ENCODE measurements around the gene C10orf105. TPM values are rescaled to one million over a fixed set of nuclear protein-coding genes. Genes with fewer than 3 reads are reported as not detected.

C10orf105 gene
- total RNA-seq, 1 donor, result under 0.01 TPM

DNA sequence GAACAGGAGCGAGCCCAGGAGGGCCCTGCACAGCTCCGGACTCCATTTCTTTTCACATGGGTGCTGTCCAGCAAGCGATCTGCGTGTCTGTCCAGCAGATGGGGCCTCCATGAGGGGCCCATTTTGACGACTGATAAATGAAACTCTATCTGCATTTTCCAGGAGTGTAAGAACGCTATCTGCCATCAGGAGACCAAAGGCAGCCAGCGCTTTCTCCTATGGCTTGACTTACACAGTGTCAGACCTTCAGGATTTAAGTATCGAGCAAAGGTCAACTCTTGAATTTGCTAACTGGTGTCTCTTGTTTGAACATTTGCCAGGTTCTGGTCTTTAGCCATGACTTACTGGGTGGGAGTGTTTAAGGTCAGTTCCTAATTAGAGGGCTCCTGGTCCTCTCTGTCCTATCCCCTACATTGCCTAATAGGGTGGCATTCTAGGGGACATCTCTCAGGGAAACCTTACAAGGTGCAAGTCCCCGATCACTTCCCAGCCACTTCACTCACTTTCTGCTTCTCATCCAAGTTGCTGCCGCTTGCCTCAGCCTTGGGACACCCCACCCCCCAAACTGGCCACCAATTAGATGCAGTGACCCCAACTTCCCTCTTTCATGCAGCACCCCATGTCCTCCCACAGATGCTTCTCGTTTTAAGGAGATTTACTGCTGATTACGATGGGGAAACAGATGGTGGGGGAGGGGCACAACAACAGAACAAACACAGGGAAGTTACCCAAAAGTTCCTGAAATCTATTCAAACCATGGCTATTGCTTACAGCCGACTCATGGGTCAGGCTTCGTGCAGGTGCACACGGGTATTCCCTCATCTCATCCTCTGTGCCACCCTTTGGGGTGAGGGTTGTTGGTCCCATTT, 33.7 kb upstream of the C10orf105 start:
- no peak overlapping the region for H3K4me3 ChIP-seq (ENCODE audit: insufficient read depth, low read length)
- H2AFZ ChIP-seq (ENCODE audit: low read length), result no peak overlapping the region
- H3K27ac ChIP-seq (ENCODE audit: low read depth, low read length), result no peak overlapping the region
- peaks cover 6% of the 10 kb centered on the region for H4K20me1 ChIP-seq (ENCODE audit: insufficient read depth, low read length)
- DNase-seq (ENCODE audit: insufficient read length, low spot score, missing footprints), result peak; percentile 75
- TF ChIP-seq, protein P1, sequence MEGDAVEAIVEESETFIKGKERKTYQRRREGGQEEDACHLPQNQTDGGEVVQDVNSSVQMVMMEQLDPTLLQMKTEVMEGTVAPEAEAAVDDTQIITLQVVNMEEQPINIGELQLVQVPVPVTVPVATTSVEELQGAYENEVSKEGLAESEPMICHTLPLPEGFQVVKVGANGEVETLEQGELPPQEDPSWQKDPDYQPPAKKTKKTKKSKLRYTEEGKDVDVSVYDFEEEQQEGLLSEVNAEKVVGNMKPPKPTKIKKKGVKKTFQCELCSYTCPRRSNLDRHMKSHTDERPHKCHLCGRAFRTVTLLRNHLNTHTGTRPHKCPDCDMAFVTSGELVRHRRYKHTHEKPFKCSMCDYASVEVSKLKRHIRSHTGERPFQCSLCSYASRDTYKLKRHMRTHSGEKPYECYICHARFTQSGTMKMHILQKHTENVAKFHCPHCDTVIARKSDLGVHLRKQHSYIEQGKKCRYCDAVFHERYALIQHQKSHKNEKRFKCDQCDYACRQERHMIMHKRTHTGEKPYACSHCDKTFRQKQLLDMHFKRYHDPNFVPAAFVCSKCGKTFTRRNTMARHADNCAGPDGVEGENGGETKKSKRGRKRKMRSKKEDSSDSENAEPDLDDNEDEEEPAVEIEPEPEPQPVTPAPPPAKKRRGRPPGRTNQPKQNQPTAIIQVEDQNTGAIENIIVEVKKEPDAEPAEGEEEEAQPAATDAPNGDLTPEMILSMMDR (IDR thresholded peaks at IDR 0.05; ENCODE audit: extremely low read depth, low read depth, low read length), result no peak
- H3K36me3 ChIP-seq (ENCODE audit: insufficient read depth, low read length), result peaks cover 25% of the 10 kb centered on the region
- no peaks in the 10 kb centered on the region for H3K79me2 ChIP-seq (ENCODE audit: insufficient read depth, low read length)
- no peak overlapping the region for H3K4me2 ChIP-seq (ENCODE audit: insufficient read depth, low read length)
- H3K4me1 ChIP-seq (ENCODE audit: insufficient read depth, low read length), result no peaks in the 10 kb centered on the region
- H3K9me3 ChIP-seq (ENCODE audit: low read depth, low read length), result no peaks in the 10 kb centered on the region
- no peaks in the 10 kb centered on the region for H3K27me3 ChIP-seq (ENCODE audit: insufficient read depth, low read length)

DNA sequence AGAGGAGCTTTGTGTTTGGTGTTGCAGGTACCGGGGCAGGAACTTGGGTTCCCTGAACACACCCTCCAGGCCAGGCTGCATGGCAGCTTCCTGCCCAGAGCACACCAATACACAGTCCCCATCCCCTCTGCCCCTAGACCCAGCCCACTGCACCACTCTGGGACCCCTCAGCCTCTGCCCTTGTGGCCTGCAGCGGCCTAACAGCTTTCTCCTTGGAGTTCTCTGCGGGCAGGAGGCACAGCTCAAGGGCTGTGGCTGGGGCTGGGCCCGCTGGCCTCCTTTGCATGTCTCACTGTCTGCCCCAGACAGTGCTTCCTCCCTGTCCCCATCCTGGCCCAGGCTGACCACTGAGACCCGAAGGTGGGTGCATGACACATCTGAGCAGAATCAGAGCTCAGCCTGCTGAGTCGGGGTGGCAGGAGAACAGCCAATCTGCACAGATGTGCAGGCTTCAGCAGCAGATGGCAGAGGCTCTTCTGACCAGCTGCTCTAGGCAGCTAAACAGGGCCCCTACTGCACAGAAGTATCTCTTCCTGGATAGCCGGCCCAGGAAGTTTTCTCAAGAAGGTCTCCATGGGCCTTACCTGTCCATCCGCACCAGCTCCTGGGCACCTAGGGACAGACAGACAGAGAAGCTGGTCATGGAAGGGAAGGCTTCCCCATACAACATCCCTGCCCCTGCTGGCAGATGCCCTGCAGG, 33.0 kb upstream of the C10orf105 start:
- Histone ChIP-seq H3K27ac (ENCODE audit: low read depth, low read length) (no peak overlapping the region), H3K9me3 (ENCODE audit: low read depth, low read length) (no peaks in the 10 kb centered on the region), H3K4me1 (ENCODE audit: insufficient read depth, low read length) (no peaks in the 10 kb centered on the region), H3K4me3 (ENCODE audit: insufficient read depth, low read length) (no peak overlapping the region), H3K79me2 (ENCODE audit: insufficient read depth, low read length) (no peaks in the 10 kb centered on the region), H3K27me3 (ENCODE audit: insufficient read depth, low read length) (no peaks in the 10 kb centered on the region), H4K20me1 (ENCODE audit: insufficient read depth, low read length) (peaks cover 6% of the 10 kb centered on the region), H3K36me3 (ENCODE audit: insufficient read depth, low read length) (peaks cover 18% of the 10 kb centered on the region), H3K4me2 (ENCODE audit: insufficient read depth, low read length) (no peak overlapping the region), H2AFZ (ENCODE audit: low read length) (no peak overlapping the region)
- no peak for DNase-seq (ENCODE audit: insufficient read length, low spot score, missing footprints)
- TF ChIP-seq, protein P1 (IDR thresholded peaks at IDR 0.05; ENCODE audit: extremely low read depth, low read depth, low read length), result no peak

DNA sequence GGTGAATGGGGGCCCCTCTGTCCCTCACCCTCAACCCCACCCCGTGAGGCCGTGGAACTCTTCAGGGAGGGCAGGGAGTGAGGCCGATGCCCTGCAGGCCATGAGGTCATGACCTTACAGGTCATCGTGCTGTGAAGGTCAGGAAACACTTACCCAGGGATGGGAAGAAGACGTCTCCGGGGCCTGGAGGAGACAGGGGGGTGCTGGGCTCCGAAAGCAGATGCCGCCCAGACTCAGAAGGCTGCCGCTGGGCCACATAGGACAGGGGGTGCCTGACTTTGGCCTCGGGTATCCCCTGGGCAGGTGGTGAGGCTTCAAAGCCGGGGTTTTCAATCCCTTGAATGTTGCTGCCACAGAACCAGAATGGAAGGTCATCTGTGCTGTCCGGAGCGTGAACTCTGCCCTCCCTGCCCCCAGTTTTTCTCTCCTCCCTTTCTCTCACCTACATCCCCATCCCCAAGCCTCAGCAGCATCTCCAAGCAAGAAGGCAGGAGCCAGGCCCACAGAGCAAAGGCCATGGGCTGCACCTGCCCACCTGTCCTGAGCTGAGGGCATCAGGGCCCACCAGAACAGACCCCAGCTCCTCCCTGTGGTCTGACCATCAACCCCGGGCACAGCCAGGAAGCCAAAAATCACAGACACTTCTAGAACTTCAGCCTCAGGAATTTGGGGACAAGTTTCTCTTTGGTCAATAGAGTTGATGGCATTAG, 32.1 kb upstream of the C10orf105 start:
- Histone ChIP-seq H3K4me3 (ENCODE audit: insufficient read depth, low read length) (no peak overlapping the region), H3K4me1 (ENCODE audit: insufficient read depth, low read length) (no peaks in the 10 kb centered on the region), H3K9me3 (ENCODE audit: low read depth, low read length) (no peaks in the 10 kb centered on the region), H3K36me3 (ENCODE audit: insufficient read depth, low read length) (peaks cover 18% of the 10 kb centered on the region), H3K4me2 (ENCODE audit: insufficient read depth, low read length) (no peak overlapping the region), H3K27me3 (ENCODE audit: insufficient read depth, low read length) (no peaks in the 10 kb centered on the region), H4K20me1 (ENCODE audit: insufficient read depth, low read length) (peaks cover 6% of the 10 kb centered on the region), H2AFZ (ENCODE audit: low read length) (no peak overlapping the region), H3K79me2 (ENCODE audit: insufficient read depth, low read length) (no peaks in the 10 kb centered on the region), H3K27ac (ENCODE audit: low read depth, low read length) (no peak overlapping the region)
- TF ChIP-seq, protein P1 (IDR thresholded peaks at IDR 0.05; ENCODE audit: extremely low read depth, low read depth, low read length), result no peak
- no peak for DNase-seq (ENCODE audit: insufficient read length, low spot score, missing footprints)

All from osteoblast (primary cell).